Panc1 (cell line): ENCODE data around the gene SAFB2. TPM values are rescaled to one million over a fixed set of nuclear protein-coding genes. Genes with fewer than 3 reads are reported as not detected.

ENCODE experiments used
- ATAC-seq: fragments of 200-7000 bp; cut with Tn5 transposase; 2 replicates; pipeline ENCODE4 v1.9.1; 2020; ENCODE audit warnings: mild to moderate bottlenecking, moderate library complexity
- BruUV-seq: library from RNA; stranded (reverse); fragments of 400-500 nt; replicated peaks from 2 replicates; lab custom pipeline; 2021; lab: Mats Ljungman, UMichigan
- CTCF ChIA-PET: fragments of 300-600 bp; sonication (Branson Sonifier 250); formaldehyde crosslinking; loops from one replicate; lab custom pipeline; 2022; ENCODE audit warnings: antibody characterized with exemption; lab: Charles Lee
- POLR2A ChIA-PET: fragments of 300-600 bp; sonication (Branson Sonifier 250); formaldehyde crosslinking; loops from one replicate; lab custom pipeline; 2022; ENCODE audit warnings: antibody characterized with exemption; lab: Charles Lee
- DNase-seq: peaks from one replicate; pipeline ENCODE4 v3.0.0-alpha.2; 2010; ENCODE audit warnings: low read depth, low spot score
- H3K27ac ChIP-seq: 2 replicates; pipeline ENCODE4 v1.5.1; 2011; ENCODE audit warnings: mild to moderate bottlenecking, low read length, inconsistent platforms
- H3K27me3 ChIP-seq: fragments of 200-500 bp; sonication (Bioruptor generic); 2 replicates; pipeline ENCODE4 v1.6.0; 2014; ENCODE audit warnings: low read length, inconsistent platforms; ENCODE audit not compliant: control insufficient read depth, insufficient read depth
- H3K36me3 ChIP-seq: fragments of 200-500 bp; sonication (Bioruptor generic); 2 replicates; pipeline ENCODE4 v1.5.1; 2014; ENCODE audit warnings: inconsistent platforms, mild to moderate bottlenecking, low read length, moderate library complexity; ENCODE audit not compliant: control insufficient read depth, insufficient read depth
- H3K4me1 ChIP-seq: 2 replicates; pipeline ENCODE4 v1.5.1; 2011; ENCODE audit warnings: inconsistent platforms, mild to moderate bottlenecking, low read length, moderate library complexity; ENCODE audit not compliant: control insufficient read depth, insufficient read depth
- H3K4me3 ChIP-seq, 2 experiments: 2 replicates each; pipeline ENCODE4 v1.5.1; 2011 to 2012; ENCODE audit warnings: low read depth in 2 of 2, low read length in 2 of 2, mild to moderate bottlenecking in 2 of 2, inconsistent platforms in 1 of 2, moderate library complexity in 1 of 2
- H3K9me3 ChIP-seq: fragments of 200-500 bp; sonication (Bioruptor generic); 2 replicates; pipeline ENCODE4 v1.5.1; 2014; ENCODE audit warnings: low read depth, mild to moderate bottlenecking, inconsistent platforms, low read length, moderate library complexity; ENCODE audit not compliant: control insufficient read depth, insufficient read depth
- POLR2AphosphoS5 ChIP-seq: IDR thresholded peaks from 2 replicates; pipeline ENCODE4 v1.6.1; 2012; ENCODE audit warnings: mild to moderate bottlenecking, low read depth, low read length, moderate library complexity
- SIN3A ChIP-seq: IDR thresholded peaks from 2 replicates; pipeline ENCODE4 v1.6.1; 2012; ENCODE audit warnings: low read depth, mild to moderate bottlenecking, low read length, moderate library complexity, borderline replicate concordance; ENCODE audit not compliant: insufficient read depth
- TCF7L2 ChIP-seq: IDR thresholded peaks from 2 replicates; pipeline ENCODE4 v1.6.1; 2011; ENCODE audit warnings: mild to moderate bottlenecking, low read depth, low read length, inconsistent platforms
- in situ Hi-C: cut with HindIII; loops from 2 replicates; pipeline ENCODE4 v1.10.0; 2016; ENCODE audit warnings: low sequenced_read_pairs, low pct_unique_long_range_greater_than_20kb
- intact Hi-C: fragments of 100-400 bp; cut with micrococcal nuclease; formaldehyde crosslinking; loops from one replicate; pipeline ENCODE4 v1.10.0; 2022; ENCODE audit not compliant: unreplicated experiment
- total RNA-seq: library from RNA; stranded (reverse); gene quantifications from one replicate; pipeline ENCODE4 v1.2.1, GENCODE V29; 2021; ENCODE audit not compliant: unreplicated experiment
- TF ChIP-seq, protein P1 (sequence below), 2 experiments: IDR thresholded peaks; 2 replicates each; pipeline ENCODE4 v1.6.1; 2011 to 2012; ENCODE audit warnings: low read depth in 2 of 2, control low read depth in 1 of 2, low read length in 1 of 2, mild to moderate bottlenecking in 1 of 2, moderate library complexity in 1 of 2; ENCODE audit not compliant: insufficient read depth in 1 of 2
- TF ChIP-seq, protein P2 (sequence below): fragments of 450-650 bp; IDR thresholded peaks from 2 replicates; pipeline ENCODE4 v1.5.1; 2017; ENCODE audit warnings: mild to moderate bottlenecking

SAFB2 gene
- total RNA-seq, 1 experiment from 2014 or later = 83.5 TPM

DNA sequence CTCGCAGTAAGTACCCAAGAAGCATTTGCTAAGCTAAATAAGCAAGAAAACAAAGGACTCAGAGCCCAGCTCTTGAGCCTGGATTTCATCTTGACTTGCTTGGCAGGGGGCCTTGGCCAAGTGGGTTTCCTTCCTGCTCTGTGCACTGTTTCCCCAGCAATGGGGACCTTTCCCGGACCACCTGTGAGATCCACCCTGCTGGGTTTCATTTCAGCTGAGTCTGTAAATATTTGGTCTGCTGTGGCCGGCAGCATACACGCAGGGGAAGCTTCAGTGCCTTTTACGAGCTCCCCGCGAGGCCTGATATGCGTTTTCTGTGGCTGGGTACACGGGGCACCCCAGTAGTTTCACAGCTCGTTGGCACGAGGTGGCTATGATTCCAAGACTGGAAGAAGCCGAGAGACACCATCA lies 42.4 kb downstream of the SAFB2 start:
- TF ChIP-seq, protein P1, sequence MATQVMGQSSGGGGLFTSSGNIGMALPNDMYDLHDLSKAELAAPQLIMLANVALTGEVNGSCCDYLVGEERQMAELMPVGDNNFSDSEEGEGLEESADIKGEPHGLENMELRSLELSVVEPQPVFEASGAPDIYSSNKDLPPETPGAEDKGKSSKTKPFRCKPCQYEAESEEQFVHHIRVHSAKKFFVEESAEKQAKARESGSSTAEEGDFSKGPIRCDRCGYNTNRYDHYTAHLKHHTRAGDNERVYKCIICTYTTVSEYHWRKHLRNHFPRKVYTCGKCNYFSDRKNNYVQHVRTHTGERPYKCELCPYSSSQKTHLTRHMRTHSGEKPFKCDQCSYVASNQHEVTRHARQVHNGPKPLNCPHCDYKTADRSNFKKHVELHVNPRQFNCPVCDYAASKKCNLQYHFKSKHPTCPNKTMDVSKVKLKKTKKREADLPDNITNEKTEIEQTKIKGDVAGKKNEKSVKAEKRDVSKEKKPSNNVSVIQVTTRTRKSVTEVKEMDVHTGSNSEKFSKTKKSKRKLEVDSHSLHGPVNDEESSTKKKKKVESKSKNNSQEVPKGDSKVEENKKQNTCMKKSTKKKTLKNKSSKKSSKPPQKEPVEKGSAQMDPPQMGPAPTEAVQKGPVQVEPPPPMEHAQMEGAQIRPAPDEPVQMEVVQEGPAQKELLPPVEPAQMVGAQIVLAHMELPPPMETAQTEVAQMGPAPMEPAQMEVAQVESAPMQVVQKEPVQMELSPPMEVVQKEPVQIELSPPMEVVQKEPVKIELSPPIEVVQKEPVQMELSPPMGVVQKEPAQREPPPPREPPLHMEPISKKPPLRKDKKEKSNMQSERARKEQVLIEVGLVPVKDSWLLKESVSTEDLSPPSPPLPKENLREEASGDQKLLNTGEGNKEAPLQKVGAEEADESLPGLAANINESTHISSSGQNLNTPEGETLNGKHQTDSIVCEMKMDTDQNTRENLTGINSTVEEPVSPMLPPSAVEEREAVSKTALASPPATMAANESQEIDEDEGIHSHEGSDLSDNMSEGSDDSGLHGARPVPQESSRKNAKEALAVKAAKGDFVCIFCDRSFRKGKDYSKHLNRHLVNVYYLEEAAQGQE (IDR thresholded peaks at IDR 0.05; ENCODE audit: insufficient read depth in 1 of 2, low read depth in 2 of 2, low read length in 1 of 2) = no peak
- TF ChIP-seq SIN3A (no peak), POLR2AphosphoS5 (no peak)
- in situ Hi-C loops (no loop called here), intact Hi-C loops (no loop called here)
- DNase-seq (no peak), ATAC-seq (no peak)
- Histone ChIP-seq H3K36me3 (no peaks in the 10 kb centered on the region), H3K4me3 (no peak overlapping the region), H3K27me3 (no peaks in the 10 kb centered on the region), H3K27ac (no peak overlapping the region), H3K9me3 (no peaks in the 10 kb centered on the region), H3K4me1 (peaks cover 5% of the 10 kb centered on the region; the same call in 1 of the 2 replicates)
- no TSS peak for BruUV-seq
- ChIA-PET CTCF (no interaction called here), POLR2A (no interaction called here)

- Histone ChIP-seq H3K9me3 (no peaks in the 10 kb centered on the region), H3K4me1 (peaks cover 5% of the 10 kb centered on the region; the same call in 1 of the 2 replicates), H3K36me3 (no peaks in the 10 kb centered on the region), H3K27me3 (no peaks in the 10 kb centered on the region), H3K4me3 (no peak overlapping the region), H3K27ac (no peak overlapping the region)
- in situ Hi-C loops = no loop called here
- intact Hi-C loops = no loop called here
- BruUV-seq = no TSS peak
- DNase-seq (no peak), ATAC-seq (no peak)
- POLR2A ChIA-PET = no interaction called here
- CTCF ChIA-PET = no interaction called here
- TF ChIP-seq SIN3A = no peak
- no peak for TF ChIP-seq POLR2AphosphoS5
- TF ChIP-seq, protein P2, sequence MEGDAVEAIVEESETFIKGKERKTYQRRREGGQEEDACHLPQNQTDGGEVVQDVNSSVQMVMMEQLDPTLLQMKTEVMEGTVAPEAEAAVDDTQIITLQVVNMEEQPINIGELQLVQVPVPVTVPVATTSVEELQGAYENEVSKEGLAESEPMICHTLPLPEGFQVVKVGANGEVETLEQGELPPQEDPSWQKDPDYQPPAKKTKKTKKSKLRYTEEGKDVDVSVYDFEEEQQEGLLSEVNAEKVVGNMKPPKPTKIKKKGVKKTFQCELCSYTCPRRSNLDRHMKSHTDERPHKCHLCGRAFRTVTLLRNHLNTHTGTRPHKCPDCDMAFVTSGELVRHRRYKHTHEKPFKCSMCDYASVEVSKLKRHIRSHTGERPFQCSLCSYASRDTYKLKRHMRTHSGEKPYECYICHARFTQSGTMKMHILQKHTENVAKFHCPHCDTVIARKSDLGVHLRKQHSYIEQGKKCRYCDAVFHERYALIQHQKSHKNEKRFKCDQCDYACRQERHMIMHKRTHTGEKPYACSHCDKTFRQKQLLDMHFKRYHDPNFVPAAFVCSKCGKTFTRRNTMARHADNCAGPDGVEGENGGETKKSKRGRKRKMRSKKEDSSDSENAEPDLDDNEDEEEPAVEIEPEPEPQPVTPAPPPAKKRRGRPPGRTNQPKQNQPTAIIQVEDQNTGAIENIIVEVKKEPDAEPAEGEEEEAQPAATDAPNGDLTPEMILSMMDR = no peak
- no peak for TF ChIP-seq TCF7L2
- TF ChIP-seq, protein P1 (IDR thresholded peaks at IDR 0.05; ENCODE audit: insufficient read depth in 1 of 2, low read depth in 2 of 2, low read length in 1 of 2) = no peak
Observed at GRCh38 chr19:5579697-5580096, 42.9 kb downstream of the SAFB2 start.
